Liver (tissue), 9 donors: ENCODE data around the gene SRSF10. TPM values are rescaled to one million over a fixed set of nuclear protein-coding genes. Genes with fewer than 3 reads are reported as not detected.

Experiments used
- DNase-seq: peaks from one replicate; pipeline ENCODE4 v3.0.0-alpha.2; 2017; ENCODE audit warnings: low spot score
- H3K27ac ChIP-seq, 2 donors: one replicate each; pipeline ENCODE4 v1.7.0; 2013; ENCODE audit warnings: inconsistent platforms in 2 of 2, low read length in 2 of 2, control low read depth in 1 of 2, low read depth in 1 of 2, mild to moderate bottlenecking in 1 of 2
- H3K27me3 ChIP-seq, 4 donors: one replicate each; pipeline versions ENCODE4 v1.6.1 to v1.7.0; 2013; ENCODE audit warnings: low read length in 3 of 4, inconsistent platforms in 1 of 4, mild to moderate bottlenecking in 1 of 4, moderate library complexity in 1 of 4; ENCODE audit not compliant: control insufficient read depth in 4 of 4, insufficient read depth in 4 of 4
- H3K36me3 ChIP-seq, 4 donors: one replicate each; pipeline versions ENCODE4 v1.6.1 to v1.7.0; 2013; ENCODE audit warnings: low read length in 3 of 4, mild to moderate bottlenecking in 3 of 4, low read depth in 1 of 4, moderate library complexity in 1 of 4; ENCODE audit not compliant: control insufficient read depth in 4 of 4, insufficient read depth in 3 of 4
- H3K4me1 ChIP-seq, 4 donors: one replicate each; pipeline versions ENCODE4 v1.6.1 to v1.7.0; 2013; ENCODE audit warnings: low read length in 3 of 4, mild to moderate bottlenecking in 3 of 4, moderate library complexity in 1 of 4; ENCODE audit not compliant: control insufficient read depth in 4 of 4, insufficient read depth in 4 of 4
- H3K4me3 ChIP-seq, 3 donors: one replicate each; pipeline versions ENCODE4 v1.6.1 to v1.7.0; 2013; ENCODE audit warnings: low read length in 3 of 3, control low read depth in 1 of 3, low read depth in 1 of 3, mild to moderate bottlenecking in 1 of 3
- H3K9ac ChIP-seq, 2 donors: one replicate each; pipeline ENCODE4 v1.7.0; 2013; ENCODE audit warnings: low read length in 2 of 2, mild to moderate bottlenecking in 2 of 2, moderate library complexity in 2 of 2, control low read depth in 1 of 2, low read depth in 1 of 2
- H3K9me3 ChIP-seq, 4 donors: one replicate each; pipeline versions ENCODE4 v1.6.1 to v1.7.0; 2013; ENCODE audit warnings: low read length in 3 of 4; ENCODE audit not compliant: control insufficient read depth in 4 of 4
- ATF3 ChIP-seq: IDR thresholded peaks from 2 replicates; pipeline ENCODE4 v1.6.1; 2016; ENCODE audit warnings: antibody characterized with exemption
- CTCF ChIP-seq: fragments of 150-350 bp; IDR thresholded peaks from 2 replicates; pipeline ENCODE4 v1.5.1; 2017; ENCODE audit warnings: improper control_type of control experiment, low read depth, low read length; ENCODE audit not compliant: missing input control
- EGR1 ChIP-seq, 2 donors: IDR thresholded peaks; 2 replicates each; pipeline ENCODE4 v1.6.1; 2016 to 2018; ENCODE audit warnings: antibody characterized with exemption in 2 of 2, low read depth in 2 of 2
- FOXA1 ChIP-seq: IDR thresholded peaks from 2 replicates; pipeline ENCODE4 v1.6.1; 2016; ENCODE audit warnings: antibody characterized with exemption
- FOXA2 ChIP-seq: IDR thresholded peaks from 2 replicates; pipeline ENCODE4 v1.6.1; 2016; ENCODE audit warnings: antibody characterized with exemption
- GABPA ChIP-seq, 2 donors: IDR thresholded peaks in 1 of 2; conservative IDR thresholded peaks in 1 of 2; 2 replicates each; pipeline ENCODE4 v1.6.1; 2016; ENCODE audit warnings: antibody characterized with exemption in 2 of 2, mild to moderate bottlenecking in 1 of 2, moderate library complexity in 1 of 2
- HNF4A ChIP-seq, 2 donors: conservative IDR thresholded peaks; 2 replicates each; pipeline ENCODE4 v1.6.1; 2016; ENCODE audit warnings: antibody characterized with exemption in 2 of 2, mild to moderate bottlenecking in 2 of 2
- HNF4G ChIP-seq: IDR thresholded peaks from 2 replicates; pipeline ENCODE4 v1.6.1; 2016; ENCODE audit warnings: antibody characterized with exemption
- JUND ChIP-seq, 2 donors: IDR thresholded peaks; 2 replicates each; pipeline ENCODE4 v1.6.1; 2016; ENCODE audit warnings: antibody characterized with exemption in 2 of 2
- MAX ChIP-seq: IDR thresholded peaks from 2 replicates; pipeline ENCODE4 v1.6.1; 2016; ENCODE audit warnings: antibody characterized with exemption
- NR2F2 ChIP-seq: IDR thresholded peaks from 2 replicates; pipeline ENCODE4 v1.6.1; 2016; ENCODE audit warnings: antibody characterized with exemption
- RAD21 ChIP-seq, 2 donors: IDR thresholded peaks; 2 replicates each; pipeline ENCODE4 v1.6.1; 2016; ENCODE audit warnings: antibody characterized with exemption in 2 of 2, mild to moderate bottlenecking in 2 of 2
- REST ChIP-seq: IDR thresholded peaks from 2 replicates; pipeline ENCODE4 v1.6.1; 2016; ENCODE audit warnings: antibody characterized with exemption, mild to moderate bottlenecking
- RXRA ChIP-seq, 2 donors: IDR thresholded peaks; 2 replicates each; pipeline ENCODE4 v1.6.1; 2017 to 2018; ENCODE audit warnings: antibody characterized with exemption in 2 of 2, mild to moderate bottlenecking in 1 of 2
- SP1 ChIP-seq: IDR thresholded peaks from 2 replicates; pipeline ENCODE4 v1.6.1; 2018; ENCODE audit warnings: antibody characterized with exemption, mild to moderate bottlenecking
- TAF1 ChIP-seq: conservative IDR thresholded peaks from 2 replicates; pipeline ENCODE4 v1.6.1; 2016; ENCODE audit warnings: antibody characterized with exemption, mild to moderate bottlenecking
- YY1 ChIP-seq: IDR thresholded peaks from 2 replicates; pipeline ENCODE4 v1.6.1; 2016; ENCODE audit warnings: antibody characterized with exemption, mild to moderate bottlenecking
- ZBTB33 ChIP-seq: IDR thresholded peaks from 2 replicates; pipeline ENCODE4 v1.6.1; 2016; ENCODE audit warnings: antibody characterized with exemption
- WGBS: extraction: QIAGEN DNeasy Blood & Tissue Kit; methylation state at CpG from one replicate; pipeline ENCODE4 v1.1.7; 2013; 5-methylcytosine and 5-hydroxymethylcytosine counted together
- polyA plus RNA-seq, 2 donors: library from polyadenylated mRNA; stranded (reverse) in 1 of 2; unstranded in 1 of 2; fragments of 200-250 nt in 1 of 2; fragments of >200 nt in 1 of 2; fragmentation: Nextera tagmentation in 1 of 2; extraction: Ambion mirVana in 1 of 2; gene quantifications; one replicate each; pipeline versions ENCODE4 v1.2.1 to v1.2.3, GENCODE V29; 2013 to 2015
- total RNA-seq, 2 donors: library from RNA; depleted of rRNA; stranded (reverse); fragments of >200 nt; gene quantifications; one replicate each; pipeline ENCODE4 v1.2.3, GENCODE V29; 2014
- donor health status: healthy.
- donor health status: healthy.
- donor health status: healthy.
- donor health status: healthy.
- donor health status: healthy.

SRSF10 gene
- total and polyA plus RNA-seq, 4 donors = 29.9 to 77.5 (median 63.8) TPM

GRCh38 chr1:23977187-23977853, 2.8 kb downstream of the SRSF10 start:
- H3K27ac ChIP-seq = no peak overlapping the region
- TF ChIP-seq FOXA1 (no peak), RXRA (IDR thresholded peaks at IDR 0.05) (no peak), NR2F2 (no peak), HNF4A (conservative IDR thresholded peaks at IDR 0.05) (no peak), FOXA2 (no peak), ATF3 (no peak), MAX (no peak), HNF4G (no peak), RAD21 (IDR thresholded peaks at IDR 0.05) (no peak), ZBTB33 (no peak), REST (no peak), YY1 (no peak), JUND (IDR thresholded peaks at IDR 0.05) (no peak), CTCF (no peak), SP1 (no peak), GABPA (IDR thresholded peaks at IDR 0.05 in 1 of 2, conservative IDR thresholded peaks at IDR 0.05 in 1 of 2) (no peak), TAF1 (no peak), EGR1 (IDR thresholded peaks at IDR 0.05; ENCODE audit: low read depth in 2 of 2) (no peak)

More at GRCh38 chr1:23977187-23977853, 2.8 kb downstream of the SRSF10 start:
- 80% methylated on average over 4 of the region's 4 CpGs for WGBS
- Histone ChIP-seq H3K9ac (no peak overlapping the region), H3K4me1 (peaks cover 4 to 34% (median 20%) of the 10 kb centered on the region in 4 donors), H3K4me3 (no peak overlapping the region), H3K9me3 (no peaks in the 10 kb centered on the region), H3K36me3 (peaks cover 0 to 7% (median 4%) of the 10 kb centered on the region in 4 donors), H3K27me3 (no peaks in the 10 kb centered on the region)
- DNase-seq = no peak
